Adipocyte (in vitro differentiated cells): ENCODE measurements around the gene TDRD12.
"Not testable (repeated sequence)": the region's sequence is repeated elsewhere in the genome, so short reads cannot be mapped to it uniquely, and the experiment has no call there.

ENCODE experiments used
- DNase-seq: peaks from one replicate; pipeline ENCODE4 v3.0.0-alpha.2; 2015; ENCODE audit warnings: low read depth
- H3K27me3 ChIP-seq: replicated peaks from 2 replicates; pipeline ENCODE4 v1.7.0; 2013; ENCODE audit warnings: mild to moderate bottlenecking, low read length, moderate library complexity; ENCODE audit not compliant: control insufficient read depth, insufficient read depth
- H3K36me3 ChIP-seq: 2 replicates; pipeline ENCODE4 v1.7.0; 2013; ENCODE audit warnings: low read length, mild to moderate bottlenecking, moderate library complexity; ENCODE audit not compliant: control insufficient read depth, insufficient read depth, severe bottlenecking
- H3K4me1 ChIP-seq: 2 replicates; pipeline ENCODE4 v1.7.0; 2013; ENCODE audit warnings: mild to moderate bottlenecking, low read length, moderate library complexity; ENCODE audit not compliant: control insufficient read depth, insufficient read depth
- H3K4me3 ChIP-seq: 2 replicates; pipeline ENCODE4 v1.7.0; 2013; ENCODE audit warnings: mild to moderate bottlenecking, low read length, moderate library complexity
- H3K9ac ChIP-seq: 2 replicates; pipeline ENCODE4 v1.7.0; 2013; ENCODE audit warnings: mild to moderate bottlenecking, low read length, moderate library complexity
- H3K9me3 ChIP-seq: 2 replicates; pipeline ENCODE4 v1.7.0; 2013; ENCODE audit warnings: mild to moderate bottlenecking, low read length, moderate library complexity; ENCODE audit not compliant: control insufficient read depth

Gene TDRD12

GRCh38 chr19:32718286-32718685 lies 1.3 kb upstream of the TDRD12 start:
- H3K9ac ChIP-seq, result no peak overlapping the region
- no peaks in the 10 kb centered on the region for H3K9me3 ChIP-seq
- peaks cover 18% of the 10 kb centered on the region for H3K36me3 ChIP-seq
- no peak for DNase-seq
- no peaks in the 10 kb centered on the region for H3K27me3 ChIP-seq
- H3K4me1 ChIP-seq, result no peaks in the 10 kb centered on the region
- H3K4me3 ChIP-seq, result no peak overlapping the region

DNA sequence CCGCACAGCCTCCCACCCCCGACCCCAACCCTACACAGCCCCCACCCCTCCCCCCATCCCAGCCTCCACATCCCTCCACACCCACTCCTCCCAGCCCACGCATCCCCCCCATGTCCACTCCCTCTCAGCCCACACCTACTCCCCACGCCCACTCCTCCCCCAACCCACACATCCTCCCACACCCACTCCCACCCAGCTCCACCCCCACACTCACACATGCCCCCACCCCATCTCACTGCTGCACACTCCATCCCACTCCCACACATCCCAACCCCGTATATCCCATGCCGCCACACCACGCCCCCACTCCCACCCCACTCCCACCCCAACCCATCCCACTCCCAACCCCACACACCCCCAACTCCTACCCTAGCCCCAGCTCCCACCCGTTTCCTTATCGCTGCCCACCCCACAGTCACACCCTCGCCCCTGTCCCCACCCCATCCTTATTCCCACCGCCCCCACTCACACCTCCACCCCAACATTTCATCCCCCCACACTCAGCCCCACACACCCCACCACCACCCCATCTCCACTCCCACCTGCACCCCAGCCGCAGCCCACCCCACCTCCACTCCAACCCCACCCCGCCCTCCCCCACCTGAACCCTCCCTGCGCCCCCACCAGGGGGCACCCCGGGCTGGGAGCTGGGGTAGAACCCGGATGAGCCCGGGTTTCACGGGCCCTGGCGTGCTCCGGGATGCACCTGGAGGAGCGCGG lies 809 bp downstream of the TDRD12 start:
- Histone ChIP-seq H3K36me3 (peaks cover 5% of the 10 kb centered on the region), H3K4me1 (no peaks in the 10 kb centered on the region), H3K27me3 (no peaks in the 10 kb centered on the region), H3K4me3 (no peak overlapping the region), H3K9ac (no peak overlapping the region), H3K9me3 (no peaks in the 10 kb centered on the region)
- DNase-seq, result no peak

- no peak overlapping the region for H3K4me3 ChIP-seq
- no peaks in the 10 kb centered on the region for H3K9me3 ChIP-seq
- H3K27me3 ChIP-seq, result no peaks in the 10 kb centered on the region
- H3K9ac ChIP-seq, result no peak overlapping the region
- DNase-seq, result no peak
- peaks cover 4% of the 10 kb centered on the region for H3K36me3 ChIP-seq
- no peaks in the 10 kb centered on the region for H3K4me1 ChIP-seq
Observed at GRCh38 chr19:32720936-32721250, 1.3 kb downstream of the TDRD12 start.

DNA sequence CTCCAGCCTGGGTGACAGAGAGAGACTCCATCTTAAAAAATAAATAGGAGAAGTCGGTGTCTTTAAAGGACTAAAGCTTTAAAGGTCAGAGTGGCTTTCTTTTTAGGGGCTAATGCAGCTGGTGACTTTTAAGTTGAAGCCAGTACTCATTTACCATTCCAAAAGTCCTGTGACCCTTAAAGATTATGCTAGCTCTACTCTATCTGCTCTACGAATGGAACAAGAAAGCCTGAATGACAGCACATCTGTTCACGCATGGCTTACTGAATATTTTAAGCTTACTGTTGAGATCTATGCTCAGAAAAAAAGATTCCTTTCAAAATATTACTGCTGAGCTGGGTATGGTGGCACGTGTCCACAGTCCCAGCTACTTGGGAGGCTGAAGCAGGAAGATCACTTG lies 16.4 kb downstream of the TDRD12 start:
- Histone ChIP-seq H3K36me3 (no peaks in the 10 kb centered on the region), H3K9ac (no peak overlapping the region), H3K27me3 (peaks cover 5% of the 10 kb centered on the region), H3K9me3 (no peaks in the 10 kb centered on the region), H3K4me1 (no peaks in the 10 kb centered on the region), H3K4me3 (no peak overlapping the region)
- DNase-seq, result no peak

DNA sequence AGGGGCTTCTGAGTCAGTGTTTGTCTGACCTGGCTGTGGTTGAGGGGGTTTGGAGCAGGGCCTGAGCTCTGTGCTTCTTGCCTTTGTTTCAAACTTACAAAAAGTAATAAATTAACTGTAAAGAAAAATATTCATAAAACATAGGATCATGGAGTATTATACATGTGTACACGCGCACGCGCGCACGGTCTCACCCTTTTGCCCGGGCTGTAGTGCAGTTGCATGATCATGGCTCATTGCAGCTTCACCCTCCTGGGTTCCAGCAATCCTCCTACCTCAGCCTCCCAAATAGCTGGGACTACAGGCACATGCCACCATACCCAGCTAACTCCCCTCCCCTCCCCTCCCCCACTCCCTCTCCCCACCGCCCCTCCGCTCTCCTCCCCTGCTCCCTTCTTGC lies 23.5 kb downstream of the TDRD12 start:
- H3K9me3 ChIP-seq, result no peaks in the 10 kb centered on the region
- no peak overlapping the region for H3K4me3 ChIP-seq
- H3K4me1 ChIP-seq, result no peaks in the 10 kb centered on the region
- DNase-seq, result no peak
- no peak overlapping the region for H3K9ac ChIP-seq
- H3K36me3 ChIP-seq, result no peaks in the 10 kb centered on the region
- H3K27me3 ChIP-seq, result peaks cover 13% of the 10 kb centered on the region

GRCh38 chr19:32743447-32743846 lies 23.9 kb downstream of the TDRD12 start:
- Histone ChIP-seq H3K4me1 (no peaks in the 10 kb centered on the region), H3K27me3 (peaks cover 15% of the 10 kb centered on the region), H3K36me3 (no peaks in the 10 kb centered on the region), H3K9me3 (no peaks in the 10 kb centered on the region), H3K9ac (no peak overlapping the region), H3K4me3 (no peak overlapping the region)
- no peak for DNase-seq

- H3K4me3 ChIP-seq, result no peak overlapping the region
- DNase-seq, result no peak
Observed at GRCh38 chr19:32744555-32745325, 25.2 kb downstream of the TDRD12 start.

GRCh38 chr19:32745594-32746251 lies 26.2 kb downstream of the TDRD12 start:
- not testable (repeated sequence) for H3K4me1 ChIP-seq, H3K36me3 ChIP-seq, DNase-seq, H3K9ac ChIP-seq, H3K4me3 ChIP-seq, H3K9me3 ChIP-seq
- H3K27me3 ChIP-seq, result peaks cover 30% of the 10 kb centered on the region

More at GRCh38 chr19:32744555-32745325, 25.2 kb downstream of the TDRD12 start:
- H3K9ac ChIP-seq, result no peak overlapping the region
- H3K4me1 ChIP-seq, result no peaks in the 10 kb centered on the region
- no peaks in the 10 kb centered on the region for H3K9me3 ChIP-seq
- H3K27me3 ChIP-seq, result peaks cover 27% of the 10 kb centered on the region
- no peaks in the 10 kb centered on the region for H3K36me3 ChIP-seq

DNA sequence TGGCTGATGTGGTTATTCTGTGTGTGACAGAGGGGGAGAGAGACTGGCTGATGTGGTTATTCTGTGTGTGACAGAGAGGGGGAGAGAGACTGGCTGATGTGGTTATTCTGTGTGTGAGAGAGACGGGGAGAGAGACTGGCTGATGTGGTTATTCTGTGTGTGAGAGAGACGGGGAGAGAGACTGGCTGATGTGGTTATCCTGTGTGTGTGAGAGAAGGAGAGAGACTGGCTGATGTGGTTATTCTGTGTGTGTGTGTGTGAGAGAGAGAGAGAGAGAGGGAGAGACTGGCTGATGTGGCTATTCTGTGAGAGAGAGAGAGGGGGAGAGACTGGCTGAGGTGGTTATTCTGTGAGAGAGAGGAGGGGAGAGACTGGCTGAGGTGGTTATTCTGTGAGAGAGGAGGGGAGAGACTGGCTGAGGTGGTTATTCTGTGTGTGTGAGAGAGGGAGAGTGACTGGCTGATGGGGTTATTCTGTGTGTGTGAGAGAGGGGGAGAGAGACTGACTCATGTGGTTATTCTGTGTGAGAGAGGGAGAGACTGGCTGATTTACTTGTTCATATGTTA lies 27.1 kb downstream of the TDRD12 start:
- peaks cover 32% of the 10 kb centered on the region for H3K27me3 ChIP-seq
- not testable (repeated sequence) for H3K4me1 ChIP-seq, DNase-seq, H3K9me3 ChIP-seq, H3K36me3 ChIP-seq, H3K4me3 ChIP-seq, H3K9ac ChIP-seq

GRCh38 chr19:32748497-32748896 lies 28.9 kb downstream of the TDRD12 start:
- DNase-seq, result no peak
- no peaks in the 10 kb centered on the region for H3K36me3 ChIP-seq
- H3K9ac ChIP-seq, result no peak overlapping the region
- no peaks in the 10 kb centered on the region for H3K9me3 ChIP-seq
- H3K4me3 ChIP-seq, result no peak overlapping the region
- H3K27me3 ChIP-seq, result peaks cover 32% of the 10 kb centered on the region
- no peaks in the 10 kb centered on the region for H3K4me1 ChIP-seq

GRCh38 chr19:32748948-32749347 lies 29.4 kb downstream of the TDRD12 start:
- Histone ChIP-seq H3K36me3 (no peaks in the 10 kb centered on the region), H3K9ac (no peak overlapping the region), H3K4me3 (no peak overlapping the region), H3K27me3 (peaks cover 32% of the 10 kb centered on the region), H3K4me1 (no peaks in the 10 kb centered on the region), H3K9me3 (no peaks in the 10 kb centered on the region)
- no peak for DNase-seq
